Adrenal gland (tissue), 5 donors: ENCODE data around the gene OR7D4.

ENCODE experiments used
- CTCF ChIP-seq, 6 experiments: fragments of 450-650 bp in 4 of 6; fragments of 200-600 bp in 2 of 6; sonication (generic) in 1 of 6; IDR thresholded peaks; 1 replicate in 5 of 6; 2 replicates in 1 of 6; pipeline versions ENCODE4 v1.5.1 to v1.8.0; 2016 to 2021; ENCODE audit warnings: antibody characterized with exemption in 6 of 6, mild to moderate bottlenecking in 2 of 6, moderate library complexity in 1 of 6
- POLR2A ChIP-seq, 2 donors: fragments of 450-650 bp; IDR thresholded peaks; one replicate each; pipeline ENCODE4 v1.6.1; 2017; ENCODE audit warnings: antibody characterized with exemption in 2 of 2, mild to moderate bottlenecking in 2 of 2, moderate library complexity in 1 of 2
- donor health status: DM: no; HTN: no; CAD: no.

- TF ChIP-seq CTCF (IDR thresholded peaks at IDR 0.05), result no peak
- TF ChIP-seq POLR2A (IDR thresholded peaks at IDR 0.05), result no peak
Observed at GRCh38 chr19:9161427-9161826, 58.0 kb downstream of the OR7D4 start.
